Erythroblast (primary cell): ENCODE results near the gene DNAH11.
"Not testable (repeated sequence)": the region's sequence is repeated elsewhere in the genome, so short reads cannot be mapped to it uniquely, and the experiment has no call there.

Source experiments
- DNase-seq, 2 experiments: peaks; one replicate each; lab custom pipeline; 2025; lab: John Stamatoyannopoulos, UW
- GATA1 ChIP-seq: IDR thresholded peaks from 2 replicates; pipeline ENCODE4 v1.6.1; 2011; ENCODE audit warnings: low read depth, mild to moderate bottlenecking, control low read depth, low read length, moderate library complexity
- POLR2A ChIP-seq: IDR thresholded peaks from 2 replicates; pipeline ENCODE4 v1.6.1; 2011; ENCODE audit warnings: mild to moderate bottlenecking, low read length

DNAH11 gene

GRCh38 chr7:21926448-21926847, 383.6 kb downstream of the DNAH11 start:
- no peak for TF ChIP-seq GATA1
- TF ChIP-seq POLR2A: no peak
- DNase-seq: no peak

- TF ChIP-seq GATA1 (no peak), POLR2A (no peak)
- peak in 1 of 2 experiments; percentile 48 for DNase-seq
Measured at GRCh38 chr7:21927693-21928092, 384.9 kb downstream of the DNAH11 start.

GRCh38 chr7:21933293-21933692, 390.5 kb downstream of the DNAH11 start:
- DNase-seq: not testable (repeated sequence)

GRCh38 chr7:21934808-21935207, 392.0 kb downstream of the DNAH11 start:
- TF ChIP-seq GATA1 (no peak), POLR2A (no peak)
- no peak for DNase-seq

GRCh38 chr7:21938463-21938862, 395.6 kb downstream of the DNAH11 start:
- DNase-seq: no peak
- TF ChIP-seq POLR2A (no peak), GATA1 (no peak)

GRCh38 chr7:21939136-21939857, 396.5 kb downstream of the DNAH11 start:
- no peak for DNase-seq
- TF ChIP-seq POLR2A: no peak
- no peak for TF ChIP-seq GATA1

- TF ChIP-seq POLR2A: no peak
- TF ChIP-seq GATA1: no peak
- no peak for DNase-seq
Measured at GRCh38 chr7:21939858-21940372, 397.1 kb downstream of the DNAH11 start.

GRCh38 chr7:21941611-21942141, 398.8 kb downstream of the DNAH11 start:
- DNase-seq: peak; percentile 24 to 48

GRCh38 chr7:21942955-21943354, 400.1 kb downstream of the DNAH11 start:
- DNase-seq: no peak
- TF ChIP-seq POLR2A: no peak
- no peak for TF ChIP-seq GATA1

More at GRCh38 chr7:21941611-21942141, 398.8 kb downstream of the DNAH11 start:
- no peak for TF ChIP-seq POLR2A
- TF ChIP-seq GATA1: no peak

- no peak for TF ChIP-seq GATA1
- no peak for TF ChIP-seq POLR2A
- no peak for DNase-seq
Measured at GRCh38 chr7:21943436-21943835, 400.6 kb downstream of the DNAH11 start.

GRCh38 chr7:21944616-21945453, 402.0 kb downstream of the DNAH11 start:
- TF ChIP-seq GATA1: no peak
- peak; percentile 71 to 75 for DNase-seq

- TF ChIP-seq GATA1: no peak
- TF ChIP-seq POLR2A: peak; percentile 80
- DNase-seq: peak; percentile 88 to 90
Measured at GRCh38 chr7:21945454-21946221, 402.8 kb downstream of the DNAH11 start, which contains the start of gene CDCA7L. Gene CDCA7L, minus strand, starts transcription at chr7:21945899. Its CDS starts 95 bp downstream, at chr7:21945804.

GRCh38 chr7:21946222-21946709, 403.4 kb downstream of the DNAH11 start:
- no peak for DNase-seq
- no peak for TF ChIP-seq POLR2A
- TF ChIP-seq GATA1: no peak

- DNase-seq: no peak
- no peak for TF ChIP-seq POLR2A
- no peak for TF ChIP-seq GATA1
Measured at GRCh38 chr7:21947056-21947455, 404.2 kb downstream of the DNAH11 start.
